Spleen (tissue), 11 donors: ENCODE measurements around the gene KCNB1. TPM values are rescaled to one million over a fixed set of nuclear protein-coding genes. Genes with fewer than 3 reads are reported as not detected.

Experiments used
- DNase-seq: peaks from one replicate; pipeline ENCODE4 v3.0.0-alpha.2; 2020
- H3K27ac ChIP-seq, 8 donors: fragments of 200-600 bp; sonication (generic) in 7 of 8; 1 replicate in 4 of 8; 2 replicates in 4 of 8; pipeline versions ENCODE4 v1.5.0 to v1.8.0; 2016 to 2021; ENCODE audit warnings: inconsistent platforms in 4 of 8, mild to moderate bottlenecking in 4 of 8, moderate library complexity in 1 of 8
- H3K27me3 ChIP-seq, 7 donors: fragments of 200-600 bp; sonication (generic) in 6 of 7; replicated peaks in 1 of 7; 1 replicate in 4 of 7; 2 replicates in 3 of 7; pipeline versions ENCODE4 v1.5.0 to v1.8.0; 2016 to 2021; ENCODE audit warnings: inconsistent platforms in 3 of 7, mild to moderate bottlenecking in 1 of 7
- H3K36me3 ChIP-seq, 6 donors: fragments of 200-600 bp; sonication (generic) in 5 of 6; 1 replicate in 4 of 6; 2 replicates in 2 of 6; pipeline versions ENCODE4 v1.5.0 to v1.8.0; 2016 to 2021; ENCODE audit warnings: inconsistent platforms in 2 of 6
- H3K4me1 ChIP-seq, 6 donors: fragments of 200-600 bp; sonication (generic) in 5 of 6; 1 replicate in 3 of 6; 2 replicates in 3 of 6; pipeline versions ENCODE4 v1.5.0 to v1.8.0; 2016 to 2021; ENCODE audit warnings: inconsistent platforms in 3 of 6
- H3K4me3 ChIP-seq, 8 donors: fragments of 200-600 bp; sonication (generic) in 7 of 8; 1 replicate in 4 of 8; 2 replicates in 4 of 8; pipeline versions ENCODE4 v1.5.0 to v1.8.0; 2016 to 2021; ENCODE audit warnings: inconsistent platforms in 4 of 8, mild to moderate bottlenecking in 4 of 8, moderate library complexity in 2 of 8
- H3K9me3 ChIP-seq, 8 donors: fragments of 200-600 bp; sonication (generic) in 7 of 8; 1 replicate in 4 of 8; 2 replicates in 4 of 8; pipeline versions ENCODE4 v1.5.0 to v1.8.0; 2016 to 2021; ENCODE audit warnings: inconsistent platforms in 4 of 8
- POLR2A ChIP-seq, 3 donors: fragments of 450-650 bp; IDR thresholded peaks; one replicate each; pipeline ENCODE4 v1.5.1; 2017; ENCODE audit warnings: antibody characterized with exemption in 3 of 3, mild to moderate bottlenecking in 1 of 3
- POLR2AphosphoS5 ChIP-seq, 3 donors: sonication (generic); formaldehyde crosslinking; IDR thresholded peaks; one replicate each; pipeline ENCODE4 v1.5.1; 2017; ENCODE audit warnings: antibody characterized with exemption in 3 of 3
- WGBS, 5 donors: extraction: QIAGEN DNeasy Blood & Tissue Kit in 3 of 5; methylation state at CpG; one replicate each; pipeline versions ENCODE4 v1.1.5 to v1.1.7; 2013 to 2018; 5-methylcytosine and 5-hydroxymethylcytosine counted together
- intact Hi-C: fragments of 100-400 bp; cut with DNase I; formaldehyde crosslinking; loops from one replicate; pipeline ENCODE4 v1.15.0; 2023; ENCODE audit warnings: low total_unique reads
- polyA plus RNA-seq, 3 donors: library from polyadenylated mRNA; stranded (reverse); fragments of 200-250 nt; gene quantifications; one replicate each; pipeline ENCODE4 v1.2.1, GENCODE V29; 2013
- total RNA-seq, 7 donors: library from RNA; depleted of rRNA in 3 of 7; stranded (reverse); fragments of >200 nt in 3 of 7; fragmentation: NEBNext Ultra II Directional in 4 of 7; extraction: Animal tissue kit (Norgen Biotek cat#: 25700) in 4 of 7; gene quantifications; one replicate each; pipeline versions ENCODE4 v1.1.0 to v1.2.1, GENCODE V29; 2016 to 2021
- TF ChIP-seq, protein P1 (sequence below), 11 experiments: fragments of 200-600 bp in 7 of 11; fragments of 450-650 bp in 4 of 11; sonication (generic) in 4 of 11; IDR thresholded peaks in 8 of 11; conservative IDR thresholded peaks in 3 of 11; 1 replicate in 7 of 11; 2 replicates in 4 of 11; pipeline versions ENCODE4 v1.4.0 to v1.8.0; 2016 to 2021; ENCODE audit warnings: antibody characterized with exemption in 11 of 11, inconsistent platforms in 4 of 11, mild to moderate bottlenecking in 1 of 11
- donor health status: healthy with polysubstance abuse.
- donor health status: DM: no; HTN: no; CAD: no; lungs with moderate emphysema.
- donor health status: DM: no; HTN: no; CAD: no.
- donor health status: Bipolar disorder and iron deficiency.
- donor health status: healthy.
- donor health status: DM: no; HTN: no; CAD: no.
- donor health status: DM: yes; HTN: yes; CAD: no.

Gene KCNB1
- total and polyA plus RNA-seq, 10 donors = 0.02 to 3.2 (median 0.51) TPM

DNA sequence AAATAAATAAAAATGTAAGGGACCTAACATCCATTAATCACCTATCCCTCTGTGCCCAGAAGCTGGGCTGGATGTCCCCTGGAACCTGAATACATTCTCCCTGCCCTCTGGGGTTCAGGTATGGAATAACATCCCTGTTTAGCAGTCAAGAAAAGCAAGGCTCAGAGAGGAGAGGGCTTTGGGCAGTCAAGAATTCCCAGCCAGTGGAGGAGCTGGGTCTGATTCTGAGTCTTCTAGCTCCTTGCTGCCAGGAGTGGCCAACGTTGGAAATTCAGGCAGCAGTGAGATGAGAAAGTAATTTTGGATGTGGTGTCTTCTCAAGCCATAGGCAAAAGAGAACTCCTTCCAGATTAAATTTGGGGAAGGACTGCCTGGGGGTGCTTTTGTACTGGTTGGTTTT is 162.0 kb downstream of the KCNB1 start:
- Histone ChIP-seq H3K27ac (no peak overlapping the region), H3K9me3 (no peaks in the 10 kb centered on the region), H3K4me3 (no peak overlapping the region), H3K4me1 (peaks cover 13 to 48% (median 23%) of the 10 kb centered on the region in 6 donors), H3K27me3 (peaks cover 2 to 74% (median 43%) of the 10 kb centered on the region in 7 donors), H3K36me3 (no peaks in the 10 kb centered on the region)
- no peak for TF ChIP-seq POLR2A (IDR thresholded peaks at IDR 0.05)
- TF ChIP-seq, protein P1, sequence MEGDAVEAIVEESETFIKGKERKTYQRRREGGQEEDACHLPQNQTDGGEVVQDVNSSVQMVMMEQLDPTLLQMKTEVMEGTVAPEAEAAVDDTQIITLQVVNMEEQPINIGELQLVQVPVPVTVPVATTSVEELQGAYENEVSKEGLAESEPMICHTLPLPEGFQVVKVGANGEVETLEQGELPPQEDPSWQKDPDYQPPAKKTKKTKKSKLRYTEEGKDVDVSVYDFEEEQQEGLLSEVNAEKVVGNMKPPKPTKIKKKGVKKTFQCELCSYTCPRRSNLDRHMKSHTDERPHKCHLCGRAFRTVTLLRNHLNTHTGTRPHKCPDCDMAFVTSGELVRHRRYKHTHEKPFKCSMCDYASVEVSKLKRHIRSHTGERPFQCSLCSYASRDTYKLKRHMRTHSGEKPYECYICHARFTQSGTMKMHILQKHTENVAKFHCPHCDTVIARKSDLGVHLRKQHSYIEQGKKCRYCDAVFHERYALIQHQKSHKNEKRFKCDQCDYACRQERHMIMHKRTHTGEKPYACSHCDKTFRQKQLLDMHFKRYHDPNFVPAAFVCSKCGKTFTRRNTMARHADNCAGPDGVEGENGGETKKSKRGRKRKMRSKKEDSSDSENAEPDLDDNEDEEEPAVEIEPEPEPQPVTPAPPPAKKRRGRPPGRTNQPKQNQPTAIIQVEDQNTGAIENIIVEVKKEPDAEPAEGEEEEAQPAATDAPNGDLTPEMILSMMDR (IDR thresholded peaks at IDR 0.05 in 8 of 11, conservative IDR thresholded peaks at IDR 0.05 in 3 of 11) = peak in 2 of 11 experiments; percentile 5 to 11
- WGBS, 5 donors = 0 to 3% (median 0%) methylated on average over 1 of the region's 1 CpG
- intact Hi-C loops = no loop called here
- DNase-seq = no peak

DNA sequence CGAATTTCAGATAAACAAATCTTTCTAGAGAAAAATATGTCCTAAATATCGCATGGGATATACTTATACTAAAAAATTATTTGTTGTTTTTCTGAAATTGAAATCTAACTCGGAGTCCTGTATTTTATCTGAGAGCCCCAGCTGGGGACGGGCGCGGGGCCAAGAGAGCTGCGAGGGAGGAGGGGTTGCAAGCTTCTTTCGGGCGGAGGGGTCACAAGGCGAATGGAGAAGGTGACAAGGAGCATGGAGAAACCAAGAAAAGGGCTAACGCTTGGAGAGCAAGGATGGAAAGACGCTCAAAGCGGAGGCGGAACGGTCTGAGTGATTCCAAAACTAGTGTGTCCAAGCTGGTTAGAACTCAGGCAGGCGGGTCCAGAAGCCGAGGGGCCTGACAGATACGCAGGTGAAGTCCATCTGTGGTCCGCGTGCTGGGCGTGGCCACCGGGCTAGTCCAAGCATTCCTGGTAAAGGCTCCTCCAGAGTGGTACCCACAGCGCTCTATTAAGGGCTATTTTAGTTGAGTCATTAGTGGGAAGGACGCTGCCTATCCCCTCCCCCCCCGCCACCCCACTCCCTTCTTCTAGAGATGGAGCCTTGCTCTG is 163.2 kb downstream of the KCNB1 start:
- peaks cover 2 to 76% (median 43%) of the 10 kb centered on the region in 7 donors for H3K27me3 ChIP-seq

DNA sequence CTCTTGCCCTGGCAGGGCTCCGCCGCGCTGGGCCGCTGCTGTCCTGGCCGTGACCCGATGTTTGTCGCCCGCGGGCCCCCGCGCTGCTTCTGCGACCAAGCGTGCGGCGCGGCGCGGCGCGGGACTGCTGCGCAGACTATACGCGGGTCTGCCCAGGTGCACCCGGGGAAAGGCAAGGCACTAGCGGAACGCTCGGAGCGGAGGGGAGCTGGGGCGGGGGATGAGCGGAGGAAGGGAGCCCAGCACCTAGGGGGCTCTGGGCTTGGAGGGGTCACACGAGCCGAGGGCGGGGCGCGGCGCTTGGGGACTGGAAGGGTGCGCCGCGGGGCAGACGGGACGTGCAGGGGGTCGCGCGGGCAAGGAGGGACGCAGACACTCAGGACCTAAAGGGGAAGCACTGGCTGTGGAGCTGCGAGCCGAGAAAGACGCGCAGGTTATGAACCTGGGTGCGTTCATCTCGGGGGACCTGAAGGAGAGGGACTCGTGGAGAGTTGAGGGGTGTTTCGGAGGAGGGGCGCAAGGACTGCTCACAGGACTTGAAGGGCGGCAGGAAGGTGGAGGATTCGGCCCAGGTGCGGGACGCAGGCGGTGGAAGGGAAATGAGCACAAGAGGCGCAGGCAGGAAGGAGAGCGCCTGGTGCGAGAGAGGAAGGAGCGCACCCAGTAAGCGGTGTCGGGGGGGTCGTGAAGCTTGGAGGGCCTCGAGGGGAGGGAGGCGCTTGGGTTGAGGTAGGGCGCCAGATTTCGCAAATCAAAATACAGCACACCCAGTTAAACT is 163.8 kb downstream of the KCNB1 start:
- H3K27me3 ChIP-seq = peaks cover 2 to 76% (median 43%) of the 10 kb centered on the region in 7 donors

More for the DNA sequence above, 163.2 kb downstream of the KCNB1 start:
- Histone ChIP-seq H3K4me3 (peak overlapping the region in 7 of 8 donors; percentile 21 to 66 (median 34)), H3K27ac (peak overlapping the region in 2 of 8 donors; percentile 43 to 80), H3K9me3 (no peaks in the 10 kb centered on the region), H3K36me3 (no peaks in the 10 kb centered on the region), H3K4me1 (peaks cover 13 to 44% (median 22%) of the 10 kb centered on the region in 6 donors)
- DNase-seq = no peak
- TF ChIP-seq POLR2AphosphoS5 (IDR thresholded peaks at IDR 0.05) (no peak), POLR2A (IDR thresholded peaks at IDR 0.05) (no peak)
- TF ChIP-seq, protein P1 (IDR thresholded peaks at IDR 0.05 in 8 of 11, conservative IDR thresholded peaks at IDR 0.05 in 3 of 11) = no peak
- WGBS, 5 donors = 13 to 26% (median 16%) methylated on average over 25 of the region's 25 CpGs
- intact Hi-C loops = no loop called here

More for the DNA sequence above, 163.8 kb downstream of the KCNB1 start:
- no peak for TF ChIP-seq POLR2A (IDR thresholded peaks at IDR 0.05)
- peak in 1 of 3 donors; percentile 53 for TF ChIP-seq POLR2AphosphoS5 (IDR thresholded peaks at IDR 0.05)
- TF ChIP-seq, protein P1 (IDR thresholded peaks at IDR 0.05 in 8 of 11, conservative IDR thresholded peaks at IDR 0.05 in 3 of 11) = no peak
- Histone ChIP-seq H3K4me1 (peaks cover 13 to 37% (median 19%) of the 10 kb centered on the region in 6 donors), H3K36me3 (no peaks in the 10 kb centered on the region), H3K27ac (peak overlapping the region in 2 of 8 donors; percentile 43 to 80), H3K4me3 (peak overlapping the region; percentile 7 to 66 (median 34)), H3K9me3 (no peaks in the 10 kb centered on the region)
- intact Hi-C loops = no loop called here
- peak; percentile 81 for DNase-seq
- 1 to 6% (median 1%) methylated on average over 46 to 70 of the region's 70 CpGs for WGBS, 5 donors
